WI38 (cell line): ENCODE measurements around the gene EGFL8.
"Not testable (repeated sequence)": the region's sequence is repeated elsewhere in the genome, so short reads cannot be mapped to it uniquely, and the experiment has no call there.

ENCODE experiments used
- H3K4me3 ChIP-seq: 2 replicates; pipeline ENCODE4 v1.5.1; 2011; ENCODE audit warnings: low read depth, mild to moderate bottlenecking, control low read depth, low read length
- CTCF ChIP-seq: IDR thresholded peaks from 2 replicates; pipeline ENCODE4 v1.5.1; 2012; ENCODE audit warnings: low read depth, mild to moderate bottlenecking, control low read depth, low read length

Gene EGFL8

GRCh38 chr6:32203426-32204267 is 39.3 kb downstream of the EGFL8 start:
- no peak for TF ChIP-seq CTCF
- H3K4me3 ChIP-seq, result no peak overlapping the region

- H3K4me3 ChIP-seq, result no peak overlapping the region
- no peak for TF ChIP-seq CTCF
Observed at GRCh38 chr6:32204268-32204715, 39.9 kb downstream of the EGFL8 start.

GRCh38 chr6:32208996-32209395 is 44.6 kb downstream of the EGFL8 start:
- no peak overlapping the region for H3K4me3 ChIP-seq
- no peak for TF ChIP-seq CTCF

GRCh38 chr6:32210191-32210601 is 45.8 kb downstream of the EGFL8 start:
- H3K4me3 ChIP-seq, result no peak overlapping the region
- no peak for TF ChIP-seq CTCF

GRCh38 chr6:32211432-32211831 is 47.0 kb downstream of the EGFL8 start:
- not testable (repeated sequence) for H3K4me3 ChIP-seq

GRCh38 chr6:32212076-32212760 is 47.8 kb downstream of the EGFL8 start:
- no peak for TF ChIP-seq CTCF

GRCh38 chr6:32213649-32214048 is 49.3 kb downstream of the EGFL8 start:
- H3K4me3 ChIP-seq, result no peak overlapping the region
- TF ChIP-seq CTCF, result no peak

More at GRCh38 chr6:32212076-32212760, 47.8 kb downstream of the EGFL8 start:
- no peak overlapping the region for H3K4me3 ChIP-seq
